ENCODE data around the gene RUSC2. TPM values are rescaled to one million over a fixed set of nuclear protein-coding genes. Genes with fewer than 3 reads are reported as not detected.

The RUSC2 gene
- total and polyA plus RNA-seq, 12 donors = 22.1 to 34.9 (median 28.2) TPM

DNA sequence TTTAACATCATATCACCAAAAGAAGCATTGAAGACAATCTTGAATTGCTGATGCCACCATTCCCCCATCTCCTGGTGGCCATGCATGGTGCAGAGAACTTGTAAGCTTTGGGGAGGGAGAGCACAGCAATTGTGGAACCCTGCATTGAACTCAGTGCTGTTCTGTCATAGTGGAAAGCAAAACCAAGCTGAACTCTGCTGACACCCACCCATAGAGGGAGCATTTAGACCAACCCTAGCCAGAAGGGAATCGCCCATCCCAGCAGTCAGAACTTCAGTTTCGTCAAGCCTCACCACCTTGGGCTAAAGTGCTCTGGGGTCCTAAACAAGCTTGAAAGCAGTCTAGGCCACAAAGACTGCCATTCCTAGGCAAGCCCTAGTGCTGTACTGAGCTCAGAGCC is 37.4 kb upstream of the RUSC2 start:
- DNase-seq (no peak), ATAC-seq (no peak)
- Histone ChIP-seq H3K4me1 (no peaks in the 10 kb centered on the region), H3K27me3 (no peaks in the 10 kb centered on the region), H3K4me3 (no peak overlapping the region), H3K27ac (no peak overlapping the region), H3K9me3 (peaks cover 0 to 23% (median 0%) of the 10 kb centered on the region in 11 donors), H3K36me3 (no peaks in the 10 kb centered on the region)
- intact Hi-C loops (cut with DNase I) = no loop called here
- 86 to 91% methylated on average over 2 of the region's 2 CpGs for WGBS, 2 donors
- no peak for TF ChIP-seq CTCF (IDR thresholded peaks at IDR 0.05)

DNA sequence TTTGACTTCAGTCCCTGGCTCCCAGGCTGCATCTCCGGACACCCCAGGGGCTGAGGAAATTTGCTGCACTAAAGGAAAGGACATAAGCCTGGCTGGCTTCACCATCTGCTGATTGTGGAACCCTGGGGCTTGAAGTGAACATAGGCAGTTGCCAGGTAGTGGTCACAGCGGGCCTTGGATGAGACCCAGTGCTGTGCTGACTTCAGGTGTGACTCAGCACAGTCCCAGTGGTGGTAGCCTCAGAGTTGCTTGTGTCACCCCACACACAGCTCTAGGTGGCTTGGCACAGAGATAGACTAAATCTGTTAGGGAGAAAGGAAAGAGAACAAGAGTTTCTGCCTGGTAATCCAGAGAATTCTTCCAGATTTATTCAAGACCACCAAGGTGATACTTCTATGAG is 36.1 kb upstream of the RUSC2 start:
- H3K4me3 ChIP-seq = no peak overlapping the region
- no peak for TF ChIP-seq CTCF (IDR thresholded peaks at IDR 0.05)
- WGBS, 2 donors = 83 to 92% methylated on average over 2 of the region's 2 CpGs
- H3K27me3 ChIP-seq = no peaks in the 10 kb centered on the region
- intact Hi-C loops (cut with DNase I) = no loop called here
- H3K9me3 ChIP-seq = peaks cover 0 to 23% (median 0%) of the 10 kb centered on the region in 11 donors
- ATAC-seq (no peak), DNase-seq (no peak)
- H3K36me3 ChIP-seq = no peaks in the 10 kb centered on the region
- no peak overlapping the region for H3K27ac ChIP-seq
- H3K4me1 ChIP-seq = no peaks in the 10 kb centered on the region

- peaks cover 0 to 6% (median 0%) of the 10 kb centered on the region in 9 donors for H3K4me1 ChIP-seq
- WGBS, 2 donors = 30 to 41% methylated on average over 2 of the region's 2 CpGs
- H3K4me3 ChIP-seq = no peak overlapping the region
- no peak overlapping the region for H3K27ac ChIP-seq
- H3K9me3 ChIP-seq = peaks cover 0 to 26% (median 7%) of the 10 kb centered on the region in 11 donors
- intact Hi-C loops (cut with DNase I) = loop anchor here in 3 of 10 donors (5.0 to 10.0 kb wide), 4 partner anchors 60 to 570 kb away; a partner anchor contains a TSS
- no peak for TF ChIP-seq CTCF (IDR thresholded peaks at IDR 0.05)
- ATAC-seq = no peak
- DNase-seq = no peak
- no peaks in the 10 kb centered on the region for H3K36me3 ChIP-seq
- H3K27me3 ChIP-seq = no peaks in the 10 kb centered on the region
Measured at GRCh38 chr9:35464141-35465025, 25.5 kb upstream of the RUSC2 start.

- Histone ChIP-seq H3K9me3 (no peaks in the 10 kb centered on the region), H3K4me1 (no peaks in the 10 kb centered on the region), H3K27me3 (no peaks in the 10 kb centered on the region), H3K4me3 (no peak overlapping the region), H3K27ac (no peak overlapping the region), H3K36me3 (no peaks in the 10 kb centered on the region)
- no peak for DNase-seq
- intact Hi-C loops (cut with DNase I) = loop anchor here in 4 of 10 donors (10.0 kb wide), 4 partner anchors 156 to 346 kb away; no protein-coding TSS in a partner anchor
- no peak for ATAC-seq
- TF ChIP-seq CTCF (IDR thresholded peaks at IDR 0.05) = no peak
- 86 to 92% methylated on average over 1 of the region's 1 CpG for WGBS, 2 donors
Measured at GRCh38 chr9:35470340-35470739, 19.6 kb upstream of the RUSC2 start.

Measured in heart right ventricle (tissue), 16 donors.